GM21447 (cell line): ENCODE measurements around the gene NFATC3.

Experiments
- ATAC-seq: cut with Tn5 transposase; IDR thresholded peaks from one replicate; pipeline ENCODE4 v1.9.1; 2021; ENCODE audit not compliant: unreplicated experiment

The NFATC3 gene

GRCh38 chr16:68267612-68268405 lies 182.6 kb downstream of the NFATC3 start:
- ATAC-seq, result no peak

- no peak for ATAC-seq
Measured at GRCh38 chr16:68269793-68270192, 184.6 kb downstream of the NFATC3 start.

DNA sequence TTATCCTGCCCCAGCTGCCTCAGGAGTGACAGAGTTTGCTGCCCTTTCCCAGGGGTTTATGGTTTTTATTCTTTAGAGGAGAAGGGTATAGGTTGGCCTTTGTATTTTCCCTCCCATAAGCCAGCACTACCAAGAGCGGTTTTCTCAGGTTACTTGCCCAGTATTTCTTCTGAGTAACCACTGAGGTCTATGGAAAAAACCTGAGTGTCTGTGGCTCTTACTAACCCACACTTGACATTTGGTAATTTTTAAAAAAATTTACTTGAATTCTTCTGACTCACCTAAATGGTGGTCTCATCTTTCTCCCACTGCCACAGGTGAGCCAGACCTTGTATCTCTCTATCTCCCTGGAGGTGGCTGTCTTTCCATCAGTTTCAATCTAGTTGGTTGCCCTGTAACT lies 185.2 kb downstream of the NFATC3 start:
- no peak for ATAC-seq

DNA sequence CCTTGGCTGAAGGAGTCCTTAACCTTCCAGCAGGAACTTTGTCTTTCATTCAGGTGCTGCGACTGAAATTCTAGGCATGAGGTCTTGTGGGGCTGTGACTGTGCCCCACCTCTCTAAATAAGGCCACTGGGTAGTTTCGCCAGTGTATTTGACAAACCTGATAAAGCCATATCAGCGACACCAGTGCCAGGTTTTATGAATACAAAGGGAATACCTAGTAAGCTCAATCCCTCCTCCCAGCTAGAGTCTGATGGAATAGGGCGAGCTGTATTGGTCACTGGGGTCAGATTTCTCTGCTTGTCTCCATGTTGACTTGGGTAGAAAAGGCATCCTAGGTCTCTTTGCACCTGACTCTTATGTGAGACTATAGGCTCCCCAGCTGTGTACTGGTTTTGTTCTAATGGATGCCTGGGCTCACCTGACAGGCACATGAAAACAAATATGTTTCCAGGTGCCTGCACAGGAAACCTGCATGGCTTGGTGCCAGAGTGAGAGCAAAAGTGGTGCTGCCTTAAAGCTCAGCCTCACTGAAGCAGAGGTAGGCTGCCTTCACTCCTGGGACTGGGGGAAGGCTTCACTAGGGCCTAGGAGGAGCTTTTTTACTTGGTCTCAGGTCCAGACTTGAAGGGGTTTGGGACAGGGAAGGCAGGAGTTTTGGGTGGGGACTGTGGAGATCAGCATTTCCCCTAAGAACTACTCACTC lies 187.5 kb downstream of the NFATC3 start:
- no peak for ATAC-seq

GRCh38 chr16:68273459-68273858 lies 188.3 kb downstream of the NFATC3 start:
- ATAC-seq, result no peak

- no peak for ATAC-seq
Measured at GRCh38 chr16:68273896-68274295, 188.7 kb downstream of the NFATC3 start.

GRCh38 chr16:68274441-68274840 lies 189.3 kb downstream of the NFATC3 start:
- ATAC-seq, result no peak

- peak; percentile 57 for ATAC-seq
Measured at GRCh38 chr16:68275611-68276191, 190.5 kb downstream of the NFATC3 start.

DNA sequence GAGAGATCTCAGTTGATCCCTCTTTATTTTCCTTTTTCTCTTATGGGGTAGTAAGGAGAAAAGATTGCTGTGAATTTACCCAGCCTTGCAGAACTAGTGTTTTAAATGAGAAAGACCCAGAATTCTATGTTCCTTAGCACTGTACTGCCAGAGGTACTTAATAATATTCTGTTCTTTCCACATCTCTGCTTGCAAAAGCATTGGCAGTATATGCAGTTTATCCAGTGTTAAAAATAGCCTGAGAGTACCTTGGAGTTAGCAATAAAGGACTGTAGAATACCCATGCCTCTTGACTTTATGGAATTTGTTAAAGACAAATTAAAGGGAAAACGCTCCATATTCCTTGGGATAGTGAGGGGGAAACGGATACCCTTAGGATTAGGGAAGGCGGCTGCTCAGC lies 191.1 kb downstream of the NFATC3 start:
- ATAC-seq, result no peak
